ENCODE results near the gene GPX4. TPM values are rescaled to one million over a fixed set of nuclear protein-coding genes. Genes with fewer than 3 reads are reported as not detected.
A peak's percentile ranks its signal among the peaks of the same experiment; 100 is the strongest.

Gene GPX4
- total and polyA plus RNA-seq, 2 of the 13 experiments (the other 11 are each of a cell fraction or from before 2014, with no cell fraction given): 535 to 613 TPM

DNA sequence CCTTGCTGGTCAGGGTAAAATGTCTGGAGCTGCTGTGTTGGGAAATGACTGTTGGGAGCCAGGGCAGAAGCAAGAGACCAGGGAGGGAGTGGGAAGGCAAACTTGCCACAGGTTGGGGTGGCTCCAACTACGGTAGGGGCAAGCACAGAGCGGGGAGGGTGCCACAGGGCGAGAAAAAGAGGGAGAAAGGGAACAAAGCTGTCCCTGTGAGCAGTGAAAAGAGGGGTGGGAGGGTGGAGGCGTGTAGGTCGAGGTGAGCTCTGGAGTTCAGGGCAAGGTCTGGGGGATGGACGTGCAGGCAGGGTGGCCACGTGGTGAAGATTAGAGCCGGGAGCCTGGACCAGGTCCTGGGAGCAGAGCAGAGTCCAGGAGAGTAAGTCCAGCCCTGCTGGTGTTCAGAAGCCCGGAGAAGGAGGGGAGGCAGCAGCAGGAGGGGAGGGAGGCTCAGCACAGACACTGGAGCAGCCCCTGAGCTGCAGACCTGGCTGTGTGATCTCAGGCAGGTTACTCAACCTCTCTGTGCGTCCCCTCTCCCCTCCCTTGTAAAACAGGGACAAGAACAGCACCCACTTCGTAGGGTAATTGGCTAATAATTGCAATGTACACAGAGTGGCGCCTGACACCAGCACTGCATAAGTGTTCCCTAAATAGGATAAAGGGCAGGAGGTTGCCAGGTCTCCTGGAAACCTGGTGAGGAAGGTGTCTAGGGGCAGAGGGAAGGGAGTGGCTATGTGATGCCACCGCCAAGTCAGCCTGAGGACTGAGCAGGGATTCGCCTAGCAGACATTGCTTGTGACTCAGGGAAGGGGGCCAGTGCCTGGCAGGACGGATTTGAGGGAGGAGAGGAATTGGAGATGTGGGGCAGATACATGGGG lies 5.4 kb upstream of the GPX4 start (continued):
- TF ChIP-seq ZNF703 (CRISPR knock-in tag; IDR thresholded peaks at IDR 0.05; ENCODE audit: borderline replicate concordance): no peak
- TF ChIP-seq, protein P1, sequence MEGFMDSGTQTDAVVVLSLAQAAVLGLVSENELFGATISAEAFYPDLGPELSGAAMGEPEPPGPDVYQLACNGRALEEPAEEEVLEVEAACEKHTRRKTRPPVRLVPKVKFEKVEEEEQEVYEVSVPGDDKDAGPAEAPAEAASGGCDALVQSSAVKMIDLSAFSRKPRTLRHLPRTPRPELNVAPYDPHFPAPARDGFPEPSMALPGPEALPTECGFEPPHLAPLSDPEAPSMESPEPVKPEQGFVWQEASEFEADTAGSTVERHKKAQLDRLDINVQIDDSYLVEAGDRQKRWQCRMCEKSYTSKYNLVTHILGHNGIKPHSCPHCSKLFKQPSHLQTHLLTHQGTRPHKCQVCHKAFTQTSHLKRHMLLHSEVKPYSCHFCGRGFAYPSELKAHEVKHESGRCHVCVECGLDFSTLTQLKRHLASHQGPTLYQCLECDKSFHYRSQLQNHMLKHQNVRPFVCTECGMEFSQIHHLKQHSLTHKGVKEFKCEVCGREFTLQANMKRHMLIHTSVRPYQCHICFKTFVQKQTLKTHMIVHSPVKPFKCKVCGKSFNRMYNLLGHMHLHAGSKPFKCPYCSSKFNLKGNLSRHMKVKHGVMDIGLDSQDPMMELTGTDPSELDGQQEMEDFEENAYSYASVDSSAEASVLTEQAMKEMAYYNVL (CRISPR knock-in tag; IDR thresholded peaks at IDR 0.05; ENCODE audit: borderline replicate concordance): peak; percentile 96
- TF ChIP-seq, protein P2, sequence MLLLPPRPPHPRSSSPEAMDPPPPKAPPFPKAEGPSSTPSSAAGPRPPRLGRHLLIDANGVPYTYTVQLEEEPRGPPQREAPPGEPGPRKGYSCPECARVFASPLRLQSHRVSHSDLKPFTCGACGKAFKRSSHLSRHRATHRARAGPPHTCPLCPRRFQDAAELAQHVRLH (CRISPR knock-in tag; IDR thresholded peaks at IDR 0.05; ENCODE audit: borderline replicate concordance, low read depth): no peak
- no peak for TF ChIP-seq PAF1 (CRISPR knock-in tag; IDR thresholded peaks at IDR 0.05)
- TF ChIP-seq ETV6 (CRISPR knock-in tag; conservative IDR thresholded peaks at IDR 0.05): 0 out of 2 replicates have a peak, but pooled peaks have one; percentile 9
- TF ChIP-seq ZNF567 (CRISPR knock-in tag; IDR thresholded peaks at IDR 0.05; ENCODE audit: borderline replicate concordance): 0 out of 2 replicates have a peak, but pooled peaks have one; percentile 19
- TF ChIP-seq, protein P3, sequence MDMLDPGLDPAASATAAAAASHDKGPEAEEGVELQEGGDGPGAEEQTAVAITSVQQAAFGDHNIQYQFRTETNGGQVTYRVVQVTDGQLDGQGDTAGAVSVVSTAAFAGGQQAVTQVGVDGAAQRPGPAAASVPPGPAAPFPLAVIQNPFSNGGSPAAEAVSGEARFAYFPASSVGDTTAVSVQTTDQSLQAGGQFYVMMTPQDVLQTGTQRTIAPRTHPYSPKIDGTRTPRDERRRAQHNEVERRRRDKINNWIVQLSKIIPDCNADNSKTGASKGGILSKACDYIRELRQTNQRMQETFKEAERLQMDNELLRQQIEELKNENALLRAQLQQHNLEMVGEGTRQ (IDR thresholded peaks at IDR 0.05; ENCODE audit: low read depth, low read length): peak; percentile 87
- TF ChIP-seq, protein P3 (CRISPR knock-in tag; IDR thresholded peaks at IDR 0.05; ENCODE audit: borderline replicate concordance): peak; percentile 92
- no peak for TF ChIP-seq ZNF619 (CRISPR knock-in tag; IDR thresholded peaks at IDR 0.05)
- TF ChIP-seq CCDC6 (CRISPR knock-in tag; IDR thresholded peaks at IDR 0.05): 0 out of 2 replicates have a peak, but pooled peaks have one; percentile 61
- TF ChIP-seq TAF15 (IDR thresholded peaks at IDR 0.05; ENCODE audit: low read depth, low read length, poor library complexity, severe bottlenecking): no peak
- TF ChIP-seq SOX5 (CRISPR knock-in tag; IDR thresholded peaks at IDR 0.05; ENCODE audit: borderline replicate concordance): no peak
- peak; percentile 82; the same call in 1 of the 2 replicates for TF ChIP-seq ZNF333 (CRISPR knock-in tag; IDR thresholded peaks at IDR 0.05; ENCODE audit: borderline replicate concordance)
- no peak for TF ChIP-seq HCFC1 (IDR thresholded peaks at IDR 0.05; ENCODE audit: low read depth, low read length)
- no peak for TF ChIP-seq BRCA1 (CRISPR knock-in tag; IDR thresholded peaks at IDR 0.05)
- TF ChIP-seq MTF1 (CRISPR knock-in tag; IDR thresholded peaks at IDR 0.05): no peak
- TF ChIP-seq, protein P4, sequence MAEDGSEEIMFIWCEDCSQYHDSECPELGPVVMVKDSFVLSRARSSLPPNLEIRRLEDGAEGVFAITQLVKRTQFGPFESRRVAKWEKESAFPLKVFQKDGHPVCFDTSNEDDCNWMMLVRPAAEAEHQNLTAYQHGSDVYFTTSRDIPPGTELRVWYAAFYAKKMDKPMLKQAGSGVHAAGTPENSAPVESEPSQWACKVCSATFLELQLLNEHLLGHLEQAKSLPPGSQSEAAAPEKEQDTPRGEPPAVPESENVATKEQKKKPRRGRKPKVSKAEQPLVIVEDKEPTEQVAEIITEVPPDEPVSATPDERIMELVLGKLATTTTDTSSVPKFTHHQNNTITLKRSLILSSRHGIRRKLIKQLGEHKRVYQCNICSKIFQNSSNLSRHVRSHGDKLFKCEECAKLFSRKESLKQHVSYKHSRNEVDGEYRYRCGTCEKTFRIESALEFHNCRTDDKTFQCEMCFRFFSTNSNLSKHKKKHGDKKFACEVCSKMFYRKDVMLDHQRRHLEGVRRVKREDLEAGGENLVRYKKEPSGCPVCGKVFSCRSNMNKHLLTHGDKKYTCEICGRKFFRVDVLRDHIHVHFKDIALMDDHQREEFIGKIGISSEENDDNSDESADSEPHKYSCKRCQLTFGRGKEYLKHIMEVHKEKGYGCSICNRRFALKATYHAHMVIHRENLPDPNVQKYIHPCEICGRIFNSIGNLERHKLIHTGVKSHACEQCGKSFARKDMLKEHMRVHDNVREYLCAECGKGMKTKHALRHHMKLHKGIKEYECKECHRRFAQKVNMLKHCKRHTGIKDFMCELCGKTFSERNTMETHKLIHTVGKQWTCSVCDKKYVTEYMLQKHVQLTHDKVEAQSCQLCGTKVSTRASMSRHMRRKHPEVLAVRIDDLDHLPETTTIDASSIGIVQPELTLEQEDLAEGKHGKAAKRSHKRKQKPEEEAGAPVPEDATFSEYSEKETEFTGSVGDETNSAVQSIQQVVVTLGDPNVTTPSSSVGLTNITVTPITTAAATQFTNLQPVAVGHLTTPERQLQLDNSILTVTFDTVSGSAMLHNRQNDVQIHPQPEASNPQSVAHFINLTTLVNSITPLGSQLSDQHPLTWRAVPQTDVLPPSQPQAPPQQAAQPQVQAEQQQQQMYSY (CRISPR knock-in tag; IDR thresholded peaks at IDR 0.05): peak; percentile 63; the same call in 1 of the 2 replicates
- no peak for TF ChIP-seq ZNF777 (CRISPR knock-in tag; IDR thresholded peaks at IDR 0.05)
- TF ChIP-seq FOXC1 (CRISPR knock-in tag; IDR thresholded peaks at IDR 0.05; ENCODE audit: borderline replicate concordance): no peak
- TF ChIP-seq HOXA3 (CRISPR knock-in tag; IDR thresholded peaks at IDR 0.05): 0 out of 2 replicates have a peak, but pooled peaks have one; percentile 57
- no peak for TF ChIP-seq SYNCRIP (IDR thresholded peaks at IDR 0.05; ENCODE audit: insufficient read depth, low read depth, low read length)
